ENCODE measurements around the gene PTBP3. TPM values are rescaled to one million over a fixed set of nuclear protein-coding genes. Genes with fewer than 3 reads are reported as not detected.

Gene PTBP3
- total RNA-seq, 4 donors from 2014 or later: 24.5 to 50.3 (median 39.7) TPM

GRCh38 chr9:112174222-112174964 lies 159.0 kb downstream of the PTBP3 start:
- ATAC-seq (ENCODE audit: low FRiP score) (peak; percentile 59), DNase-seq (ENCODE audit: low spot score) (no peak)
- TF ChIP-seq, protein P1, sequence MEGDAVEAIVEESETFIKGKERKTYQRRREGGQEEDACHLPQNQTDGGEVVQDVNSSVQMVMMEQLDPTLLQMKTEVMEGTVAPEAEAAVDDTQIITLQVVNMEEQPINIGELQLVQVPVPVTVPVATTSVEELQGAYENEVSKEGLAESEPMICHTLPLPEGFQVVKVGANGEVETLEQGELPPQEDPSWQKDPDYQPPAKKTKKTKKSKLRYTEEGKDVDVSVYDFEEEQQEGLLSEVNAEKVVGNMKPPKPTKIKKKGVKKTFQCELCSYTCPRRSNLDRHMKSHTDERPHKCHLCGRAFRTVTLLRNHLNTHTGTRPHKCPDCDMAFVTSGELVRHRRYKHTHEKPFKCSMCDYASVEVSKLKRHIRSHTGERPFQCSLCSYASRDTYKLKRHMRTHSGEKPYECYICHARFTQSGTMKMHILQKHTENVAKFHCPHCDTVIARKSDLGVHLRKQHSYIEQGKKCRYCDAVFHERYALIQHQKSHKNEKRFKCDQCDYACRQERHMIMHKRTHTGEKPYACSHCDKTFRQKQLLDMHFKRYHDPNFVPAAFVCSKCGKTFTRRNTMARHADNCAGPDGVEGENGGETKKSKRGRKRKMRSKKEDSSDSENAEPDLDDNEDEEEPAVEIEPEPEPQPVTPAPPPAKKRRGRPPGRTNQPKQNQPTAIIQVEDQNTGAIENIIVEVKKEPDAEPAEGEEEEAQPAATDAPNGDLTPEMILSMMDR (IDR thresholded peaks at IDR 0.05): no peak

DNA sequence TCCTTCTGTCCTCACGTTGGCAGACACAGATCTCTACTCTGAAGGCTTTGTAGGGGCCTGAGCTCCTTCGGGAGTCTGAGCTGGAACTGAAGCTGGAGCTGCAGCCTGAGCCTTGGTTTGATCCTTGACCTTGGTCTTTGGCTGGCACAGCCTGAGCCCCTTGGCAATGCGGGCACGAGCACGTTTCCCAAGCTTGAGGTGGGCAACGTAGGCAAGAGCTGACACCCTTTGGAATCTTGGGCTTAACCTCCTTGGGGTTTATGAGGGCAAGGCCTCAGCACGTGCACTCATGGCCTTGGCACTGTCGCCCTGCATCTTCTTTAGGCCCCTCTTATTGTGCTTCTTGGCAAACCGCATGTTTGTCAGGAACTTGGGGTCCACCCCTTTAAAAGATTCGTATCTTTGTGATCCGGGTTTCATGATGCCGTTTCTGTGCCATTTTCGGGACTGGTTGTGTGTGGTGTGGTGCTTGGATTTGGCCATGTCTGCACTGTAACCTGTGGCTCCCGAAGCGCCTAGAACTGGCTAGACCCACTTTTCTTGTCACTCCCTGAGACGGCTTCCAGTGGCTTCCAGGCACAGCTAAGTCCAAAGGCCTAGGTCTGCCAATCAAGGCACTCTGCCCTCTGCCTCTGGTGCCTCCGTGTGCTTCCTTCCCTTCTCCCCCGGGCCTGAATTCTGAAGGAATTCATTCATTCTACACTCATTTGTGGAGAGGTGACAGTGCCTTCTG lies 159.8 kb downstream of the PTBP3 start:
- no peak for ATAC-seq (ENCODE audit: low FRiP score)
- DNase-seq (ENCODE audit: low spot score): no peak
- TF ChIP-seq, protein P1 (IDR thresholded peaks at IDR 0.05): no peak

GRCh38 chr9:112170968-112171367 lies 162.5 kb downstream of the PTBP3 start:
- ATAC-seq (ENCODE audit: low FRiP score) (no peak), DNase-seq (ENCODE audit: low spot score) (no peak)
- TF ChIP-seq, protein P1 (IDR thresholded peaks at IDR 0.05): no peak

GRCh38 chr9:112170235-112170634 lies 163.2 kb downstream of the PTBP3 start:
- DNase-seq (ENCODE audit: low spot score): no peak
- ATAC-seq (ENCODE audit: low FRiP score): no peak
- TF ChIP-seq, protein P1 (IDR thresholded peaks at IDR 0.05): no peak

DNA sequence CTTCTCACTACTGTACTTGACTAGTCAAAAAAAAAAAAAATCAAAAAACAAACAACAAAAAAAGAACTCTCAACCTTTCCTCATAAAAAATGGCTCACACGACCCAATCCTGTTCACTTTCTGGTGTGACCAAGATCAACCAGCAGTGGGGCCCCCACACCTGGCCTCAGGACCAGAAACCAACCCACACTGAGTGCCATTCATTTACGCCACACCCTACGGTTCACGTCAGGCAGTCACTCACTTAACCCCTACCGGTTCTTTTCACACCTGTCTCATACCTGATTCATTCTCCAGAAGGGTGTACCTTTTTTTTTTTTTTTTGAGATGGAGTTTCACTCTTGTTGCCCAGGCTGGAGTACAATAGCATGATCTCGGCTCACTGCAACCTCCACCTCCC lies 164.1 kb downstream of the PTBP3 start:
- no peak for DNase-seq (ENCODE audit: low spot score)
- no peak for ATAC-seq (ENCODE audit: low FRiP score)
- TF ChIP-seq, protein P1 (IDR thresholded peaks at IDR 0.05): no peak

DNA sequence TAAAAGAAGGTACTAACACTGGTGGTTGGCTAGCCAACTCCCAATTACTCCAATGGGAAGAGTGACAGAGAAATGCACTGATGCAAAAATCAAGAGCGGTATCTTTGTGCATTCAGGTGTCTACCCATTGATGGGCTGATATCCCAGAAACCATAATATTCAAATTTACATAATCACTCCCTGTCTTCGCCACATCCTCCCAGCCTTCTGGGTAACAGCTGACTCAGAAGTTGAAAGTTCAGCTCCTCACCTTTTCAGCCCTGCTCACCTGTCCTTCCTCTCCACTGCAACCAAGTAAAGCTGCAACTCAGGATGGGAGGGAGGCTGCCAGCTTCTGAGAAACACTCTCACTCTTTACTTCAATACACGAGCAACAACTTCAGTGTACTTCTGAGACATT lies 165.2 kb downstream of the PTBP3 start:
- TF ChIP-seq, protein P1 (IDR thresholded peaks at IDR 0.05): no peak
- no peak for DNase-seq (ENCODE audit: low spot score)
- no peak for ATAC-seq (ENCODE audit: low FRiP score)

Small RNAs within 50 kb of the gene (small RNA-seq; reads per million reads assigned to genes)
- gene RF00019: not detected
- gene RN7SL430P: not detected
- gene RN7SL57P: not detected
- gene RNA5SP295: not detected

Other genes with a start within 250 kb of the PTBP3 start
- 10 to 100 TPM; 12.0 to 23.2 (median 15.4) TPM for gene SUSD1, start 158.3 kb downstream of the PTBP3 start, total RNA-seq
- 100 to 1,000 TPM in 1 of 4 donors, 10 to 100 TPM in 3; 54.0 to 106 (median 59.9) TPM for gene HSDL2, start 46.5 kb upstream of the PTBP3 start, total RNA-seq
- 1 to 10 TPM; 2.0 to 6.0 (median 4.8) TPM for gene KIAA1958, start 153.2 kb upstream of the PTBP3 start, total RNA-seq

Data from omental fat pad (tissue), 4 donors.